ENCODE measurements around the gene CAMK2N2.

The CAMK2N2 gene

GRCh38 chr3:184248454-184249411 is 12.6 kb downstream of the CAMK2N2 start, which contains the start of gene ALG3:
Gene ALG3 (minus strand): TSS chr3:184248962. CDS start chr3:184248940, 22 bp downstream.
- no peak for TF ChIP-seq CTCF (IDR thresholded peaks at IDR 0.05; ENCODE audit: borderline replicate concordance, insufficient read depth, low read depth, low read length)
- H3K4me3 ChIP-seq (ENCODE audit: low read depth, low read length) = peak within 1 kb of the TSS; percentile 88

- H3K4me3 ChIP-seq (ENCODE audit: low read depth, low read length) = no peak overlapping the region
- no peak for TF ChIP-seq CTCF (IDR thresholded peaks at IDR 0.05; ENCODE audit: borderline replicate concordance, insufficient read depth, low read depth, low read length)
Observed at GRCh38 chr3:184242297-184242685, 19.1 kb downstream of the CAMK2N2 start.

- H3K4me3 ChIP-seq (ENCODE audit: low read depth, low read length) = no peak overlapping the region
- peak; percentile 48; the same call in 1 of the 2 replicates for TF ChIP-seq CTCF (IDR thresholded peaks at IDR 0.05; ENCODE audit: borderline replicate concordance, insufficient read depth, low read depth, low read length)
Observed at GRCh38 chr3:184241447-184242296, 19.7 kb downstream of the CAMK2N2 start.

GRCh38 chr3:184241141-184241446 is 20.3 kb downstream of the CAMK2N2 start:
- H3K4me3 ChIP-seq (ENCODE audit: low read depth, low read length) = no peak overlapping the region

GRCh38 chr3:184240384-184241140 is 20.8 kb downstream of the CAMK2N2 start:
- TF ChIP-seq CTCF (IDR thresholded peaks at IDR 0.05; ENCODE audit: borderline replicate concordance, insufficient read depth, low read depth, low read length) = no peak
- no peak overlapping the region for H3K4me3 ChIP-seq (ENCODE audit: low read depth, low read length)

More at GRCh38 chr3:184241141-184241446, 20.3 kb downstream of the CAMK2N2 start:
- no peak for TF ChIP-seq CTCF (IDR thresholded peaks at IDR 0.05; ENCODE audit: borderline replicate concordance, insufficient read depth, low read depth, low read length)

- no peak for TF ChIP-seq CTCF (IDR thresholded peaks at IDR 0.05; ENCODE audit: borderline replicate concordance, insufficient read depth, low read depth, low read length)
- no peak overlapping the region for H3K4me3 ChIP-seq (ENCODE audit: low read depth, low read length)
Observed at GRCh38 chr3:184239708-184240107, 21.6 kb downstream of the CAMK2N2 start.
